Body of pancreas (tissue), 4 donors: ENCODE results near the gene RAB11A. TPM values are rescaled to one million over a fixed set of nuclear protein-coding genes. Genes with fewer than 3 reads are reported as not detected.

Source experiments
- ATAC-seq: fragments of 150-250 bp; one replicate; pipeline ENCODE4 v1.9.1; 2016
- DNase-seq, 4 donors: peaks; one replicate each; pipeline ENCODE4 v3.0.0-alpha.2; 2019
- H3K27ac ChIP-seq, 4 donors: fragments of 200-600 bp; sonication (generic); 1 replicate in 3 of 4; 2 replicates in 1 of 4; pipeline versions ENCODE4 v1.5.1 to v1.6.1; 2016 to 2019; ENCODE audit warnings: mild to moderate bottlenecking in 1 of 4, mixed read lengths in 1 of 4, moderate library complexity in 1 of 4
- H3K27me3 ChIP-seq, 2 donors: fragments of 200-600 bp; sonication (generic); one replicate each; pipeline ENCODE4 v1.6.0; 2016; ENCODE audit warnings: mild to moderate bottlenecking in 1 of 2
- H3K36me3 ChIP-seq, 2 donors: fragments of 200-600 bp; sonication (generic); replicated peaks in 1 of 2; 2 replicates each; pipeline ENCODE4 v1.5.1; 2016; ENCODE audit warnings: low read depth in 2 of 2; ENCODE audit not compliant: insufficient read depth in 1 of 2
- H3K4me1 ChIP-seq: fragments of 200-600 bp; sonication (generic); one replicate; pipeline ENCODE4 v1.6.0; 2016
- H3K4me3 ChIP-seq, 2 donors: fragments of 200-600 bp; sonication (generic); 1 replicate in 1 of 2; 2 replicates in 1 of 2; pipeline ENCODE4 v1.5.1; 2016 to 2019
- H3K9me3 ChIP-seq, 3 donors: fragments of 200-600 bp; sonication (generic); 1 replicate in 2 of 3; 2 replicates in 1 of 3; pipeline ENCODE4 v1.5.1; 2016
- CTCF ChIP-seq, 7 experiments: fragments of 450-650 bp in 4 of 7; fragments of 200-600 bp in 3 of 7; sonication (generic) in 3 of 7; IDR thresholded peaks; one replicate each; pipeline ENCODE4 v1.5.1; 2016 to 2019; ENCODE audit warnings: antibody characterized with exemption in 7 of 7
- POLR2A ChIP-seq, 3 donors: fragments of 450-650 bp; IDR thresholded peaks; one replicate each; pipeline ENCODE4 v1.6.1; 2016; ENCODE audit warnings: antibody characterized with exemption in 3 of 3, mild to moderate bottlenecking in 2 of 3
- WGBS, 2 donors: methylation state at CpG; one replicate each; pipeline ENCODE4 v1.1.5; 2017; 5-methylcytosine and 5-hydroxymethylcytosine counted together
- intact Hi-C: fragments of 100-400 bp; cut with DNase I; formaldehyde crosslinking; loops from one replicate; pipeline ENCODE4 v1.15.1; 2023
- total RNA-seq, 2 donors: library from RNA; depleted of rRNA; stranded (reverse); fragments of >200 nt; gene quantifications; one replicate each; pipeline ENCODE4 v1.1.0, GENCODE V29; 2016

The RAB11A gene
- total RNA-seq, 2 donors from 2014 or later: 35.3 to 39.4 TPM

- no peaks in the 10 kb centered on the region for H3K4me1 ChIP-seq
- H3K27ac ChIP-seq: no peak overlapping the region
- H3K36me3 ChIP-seq: peaks cover 0 to 6% of the 10 kb centered on the region in 2 donors
- WGBS, 2 donors: 71 to 73% methylated on average over 3 of the region's 3 CpGs
- TF ChIP-seq POLR2A (IDR thresholded peaks at IDR 0.05): no peak
- no peak for TF ChIP-seq CTCF (IDR thresholded peaks at IDR 0.05)
- intact Hi-C loops: no loop called here
- DNase-seq: no peak
- no peak for ATAC-seq
- no peak overlapping the region for H3K4me3 ChIP-seq
- no peaks in the 10 kb centered on the region for H3K27me3 ChIP-seq
- H3K9me3 ChIP-seq: no peaks in the 10 kb centered on the region
Measured at GRCh38 chr15:65888981-65889380, 19.7 kb downstream of the RAB11A start.

GRCh38 chr15:65893060-65893459, 23.8 kb downstream of the RAB11A start:
- Histone ChIP-seq H3K27me3 (no peaks in the 10 kb centered on the region), H3K4me3 (no peak overlapping the region), H3K27ac (no peak overlapping the region), H3K36me3 (peaks cover 0 to 5% of the 10 kb centered on the region in 2 donors), H3K9me3 (no peaks in the 10 kb centered on the region), H3K4me1 (no peaks in the 10 kb centered on the region)
- no peak for DNase-seq
- TF ChIP-seq POLR2A (IDR thresholded peaks at IDR 0.05) (no peak), CTCF (IDR thresholded peaks at IDR 0.05) (no peak)
- no peak for ATAC-seq
- intact Hi-C loops: no loop called here
- WGBS, 2 donors: 75 to 86% methylated on average over 5 of the region's 5 CpGs

- 64 to 85% methylated on average over 2 of the region's 2 CpGs for WGBS, 2 donors
- ATAC-seq: no peak
- no peaks in the 10 kb centered on the region for H3K4me1 ChIP-seq
- no peak for TF ChIP-seq CTCF (IDR thresholded peaks at IDR 0.05)
- no peak for TF ChIP-seq POLR2A (IDR thresholded peaks at IDR 0.05)
- DNase-seq: no peak
- no peak overlapping the region for H3K27ac ChIP-seq
- H3K27me3 ChIP-seq: no peaks in the 10 kb centered on the region
- peaks cover 0 to 4% of the 10 kb centered on the region in 2 donors for H3K36me3 ChIP-seq
- intact Hi-C loops: no loop called here
- no peaks in the 10 kb centered on the region for H3K9me3 ChIP-seq
- no peak overlapping the region for H3K4me3 ChIP-seq
Measured at GRCh38 chr15:65896236-65896635, 26.9 kb downstream of the RAB11A start.

- H3K36me3 ChIP-seq: peaks cover 0 to 2% of the 10 kb centered on the region in 2 donors
- no peak for DNase-seq
Measured at GRCh38 chr15:65900488-65900887, 31.2 kb downstream of the RAB11A start.

More at GRCh38 chr15:65900488-65900887, 31.2 kb downstream of the RAB11A start:
- intact Hi-C loops: no loop called here
- Histone ChIP-seq H3K9me3 (no peaks in the 10 kb centered on the region), H3K27me3 (no peaks in the 10 kb centered on the region), H3K4me1 (peaks cover 3% of the 10 kb centered on the region), H3K4me3 (no peak overlapping the region), H3K27ac (no peak overlapping the region)
- no peak for TF ChIP-seq CTCF (IDR thresholded peaks at IDR 0.05)
- TF ChIP-seq POLR2A (IDR thresholded peaks at IDR 0.05): no peak
- 86 to 92% methylated on average over 3 of the region's 3 CpGs for WGBS, 2 donors
- no peak for ATAC-seq
